ENCODE measurements around the gene ZNF644.
"Not testable (repeated sequence)": the region's sequence is repeated elsewhere in the genome, so short reads cannot be mapped to it uniquely, and the experiment has no call there.

Gene ZNF644

GRCh38 chr1:90977522-90977921, 44.3 kb downstream of the ZNF644 start:
- DNase-seq, result no peak

GRCh38 chr1:90973897-90974798, 47.7 kb downstream of the ZNF644 start:
- no peak for DNase-seq

GRCh38 chr1:90970208-90970607, 51.6 kb downstream of the ZNF644 start:
- no peak for DNase-seq

- DNase-seq, result no peak
These were observed 52.6 kb downstream of the ZNF644 start for GRCh38 chr1:90969241-90969640.

GRCh38 chr1:90964444-90965035, 57.3 kb downstream of the ZNF644 start:
- no peak for DNase-seq

- no peak for DNase-seq
These were observed 58.2 kb downstream of the ZNF644 start for GRCh38 chr1:90963651-90964050.

- DNase-seq, result no peak
These were observed 58.6 kb downstream of the ZNF644 start for GRCh38 chr1:90963236-90963635.

- no peak for DNase-seq
These were observed 62.3 kb downstream of the ZNF644 start for GRCh38 chr1:90959352-90960206.

- DNase-seq, result no peak
These were observed 64.3 kb downstream of the ZNF644 start for GRCh38 chr1:90957497-90957896.

GRCh38 chr1:90955769-90956168, 66.1 kb downstream of the ZNF644 start:
- DNase-seq, result no peak

- DNase-seq, result no peak
These were observed 68.9 kb downstream of the ZNF644 start for GRCh38 chr1:90952906-90953305.

- no peak for DNase-seq
These were observed 70.8 kb downstream of the ZNF644 start for GRCh38 chr1:90951009-90951408.

- DNase-seq, result no peak
These were observed 73.5 kb downstream of the ZNF644 start for GRCh38 chr1:90948301-90948700.

GRCh38 chr1:90946630-90947029, 75.2 kb downstream of the ZNF644 start:
- no peak for DNase-seq

- no peak for DNase-seq
These were observed 76.5 kb downstream of the ZNF644 start for GRCh38 chr1:90945287-90945686.

GRCh38 chr1:90943966-90944365, 77.9 kb downstream of the ZNF644 start:
- DNase-seq, result no peak

GRCh38 chr1:90940746-90941145, 81.1 kb downstream of the ZNF644 start:
- DNase-seq, result no peak

GRCh38 chr1:90936731-90937130, 85.1 kb downstream of the ZNF644 start:
- DNase-seq, result no peak

GRCh38 chr1:90936061-90936460, 85.8 kb downstream of the ZNF644 start:
- DNase-seq, result no peak

- not testable (repeated sequence) for DNase-seq
These were observed 93.6 kb downstream of the ZNF644 start for GRCh38 chr1:90928231-90928630.

GRCh38 chr1:90927674-90928073, 94.2 kb downstream of the ZNF644 start:
- not testable (repeated sequence) for DNase-seq

- DNase-seq, result no peak
These were observed 94.9 kb downstream of the ZNF644 start for GRCh38 chr1:90926971-90927370.

Measured in CD4-positive, alpha-beta T cell treated with Interleukin-15 for 1 hour (primary cell).